ENCODE measurements around the gene KIAA1217. TPM values are rescaled to one million over a fixed set of nuclear protein-coding genes. Genes with fewer than 3 reads are reported as not detected.
A peak's percentile ranks its signal among the peaks of the same experiment; 100 is the strongest.

Gene KIAA1217
- total and polyA plus RNA-seq, 3 donors from 2014 or later, result 40.0 to 197 (median 134) TPM

DNA sequence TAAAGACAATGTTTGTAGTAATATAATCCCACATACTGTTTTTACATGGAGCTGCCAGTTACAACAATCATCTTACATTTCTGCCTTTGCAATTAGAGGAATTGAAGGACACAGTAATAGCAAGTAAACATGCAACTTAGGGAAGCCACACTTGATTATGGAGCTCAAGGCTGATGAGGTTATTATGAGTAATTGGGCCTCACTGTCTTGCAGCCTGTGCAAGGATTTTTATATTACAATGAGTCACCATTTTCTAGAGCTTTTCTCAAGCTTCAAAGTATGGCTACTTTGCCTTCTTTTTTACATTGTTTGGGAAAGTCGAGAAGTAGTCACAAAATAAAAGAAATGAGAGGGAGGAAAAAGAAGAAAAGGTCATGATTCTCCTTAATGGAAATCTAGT lies 226.4 kb downstream of the KIAA1217 start:
- no peak overlapping the region for H3K4me3 ChIP-seq
- no peaks in the 10 kb centered on the region for H3K36me3 ChIP-seq (ENCODE audit: low read depth, missing control alignments)
- no peak for DNase-seq
- TF ChIP-seq, protein P1, sequence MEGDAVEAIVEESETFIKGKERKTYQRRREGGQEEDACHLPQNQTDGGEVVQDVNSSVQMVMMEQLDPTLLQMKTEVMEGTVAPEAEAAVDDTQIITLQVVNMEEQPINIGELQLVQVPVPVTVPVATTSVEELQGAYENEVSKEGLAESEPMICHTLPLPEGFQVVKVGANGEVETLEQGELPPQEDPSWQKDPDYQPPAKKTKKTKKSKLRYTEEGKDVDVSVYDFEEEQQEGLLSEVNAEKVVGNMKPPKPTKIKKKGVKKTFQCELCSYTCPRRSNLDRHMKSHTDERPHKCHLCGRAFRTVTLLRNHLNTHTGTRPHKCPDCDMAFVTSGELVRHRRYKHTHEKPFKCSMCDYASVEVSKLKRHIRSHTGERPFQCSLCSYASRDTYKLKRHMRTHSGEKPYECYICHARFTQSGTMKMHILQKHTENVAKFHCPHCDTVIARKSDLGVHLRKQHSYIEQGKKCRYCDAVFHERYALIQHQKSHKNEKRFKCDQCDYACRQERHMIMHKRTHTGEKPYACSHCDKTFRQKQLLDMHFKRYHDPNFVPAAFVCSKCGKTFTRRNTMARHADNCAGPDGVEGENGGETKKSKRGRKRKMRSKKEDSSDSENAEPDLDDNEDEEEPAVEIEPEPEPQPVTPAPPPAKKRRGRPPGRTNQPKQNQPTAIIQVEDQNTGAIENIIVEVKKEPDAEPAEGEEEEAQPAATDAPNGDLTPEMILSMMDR (IDR thresholded peaks at IDR 0.05), result no peak
- TF ChIP-seq POLR2A (IDR thresholded peaks at IDR 0.05), result no peak
- WGBS, 2 donors, result 74 to 87% methylated on average over 1 of the region's 1 CpG
- peaks cover 9% of the 10 kb centered on the region for H3K4me1 ChIP-seq
- no peaks in the 10 kb centered on the region for H3K27me3 ChIP-seq
- intact Hi-C loops (cut with DNase I; ENCODE audit: low total_unique reads), result no loop called here
- no peak overlapping the region for H3K27ac ChIP-seq
- H3K9me3 ChIP-seq, result no peaks in the 10 kb centered on the region

DNA sequence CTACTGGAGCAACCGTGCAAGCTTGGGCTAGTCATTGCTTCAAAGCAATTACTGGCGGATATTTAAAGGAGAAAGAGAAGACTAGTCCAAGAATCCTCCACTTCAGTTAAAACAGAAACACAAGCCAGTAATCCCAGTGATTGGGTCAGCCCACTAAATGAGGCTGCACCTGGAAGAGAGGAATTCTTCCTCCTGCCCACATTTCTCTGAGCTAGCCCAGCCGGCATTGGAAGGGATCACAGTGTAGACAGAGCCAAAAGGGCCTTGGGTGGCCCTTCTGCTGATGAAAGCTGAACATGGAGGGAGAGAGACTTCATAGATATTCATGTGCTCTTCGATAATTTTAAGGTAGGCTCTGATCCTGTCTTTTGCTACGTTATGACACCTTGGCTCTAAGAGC lies 228.4 kb downstream of the KIAA1217 start:
- 89 to 97% methylated on average over 5 of the region's 5 CpGs for WGBS, 2 donors
- no peaks in the 10 kb centered on the region for H3K36me3 ChIP-seq (ENCODE audit: low read depth, missing control alignments)
- H3K4me1 ChIP-seq, result peaks cover 9% of the 10 kb centered on the region
- no peaks in the 10 kb centered on the region for H3K9me3 ChIP-seq
- no peak for DNase-seq
- no peak overlapping the region for H3K27ac ChIP-seq
- intact Hi-C loops (cut with DNase I; ENCODE audit: low total_unique reads), result no loop called here
- no peak overlapping the region for H3K4me3 ChIP-seq
- H3K27me3 ChIP-seq, result no peaks in the 10 kb centered on the region
- TF ChIP-seq, protein P1 (IDR thresholded peaks at IDR 0.05), result no peak
- no peak for TF ChIP-seq POLR2A (IDR thresholded peaks at IDR 0.05)

DNA sequence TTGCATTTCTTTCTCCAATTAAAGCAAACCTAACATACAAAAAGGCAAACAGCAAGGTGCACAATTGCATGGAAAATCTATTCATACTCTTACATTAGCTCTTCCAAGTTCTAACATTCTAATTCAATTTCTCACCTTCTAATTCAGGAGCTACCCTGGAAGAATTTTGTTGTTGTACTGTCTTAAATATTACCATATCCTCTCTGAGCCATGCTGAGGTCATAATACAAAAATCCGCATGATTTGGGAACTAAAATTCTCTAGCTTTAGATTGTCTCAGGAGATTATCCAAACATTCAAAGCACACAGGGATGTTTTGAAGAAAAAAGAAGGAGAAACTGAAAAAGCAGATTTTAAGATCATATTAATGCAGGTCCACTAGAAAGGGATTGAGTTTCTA lies 229.9 kb downstream of the KIAA1217 start:
- DNase-seq, result no peak
- TF ChIP-seq, protein P1 (IDR thresholded peaks at IDR 0.05), result no peak
- TF ChIP-seq POLR2A (IDR thresholded peaks at IDR 0.05), result no peak
- no peak overlapping the region for H3K4me3 ChIP-seq
- WGBS, 2 donors, result 57 to 79% methylated on average over 1 of the region's 1 CpG
- H3K27ac ChIP-seq, result peak overlapping the region; percentile 40 to 57
- peaks cover 9% of the 10 kb centered on the region for H3K4me1 ChIP-seq
- no peaks in the 10 kb centered on the region for H3K9me3 ChIP-seq
- intact Hi-C loops (cut with DNase I; ENCODE audit: low total_unique reads), result no loop called here
- H3K27me3 ChIP-seq, result no peaks in the 10 kb centered on the region
- no peaks in the 10 kb centered on the region for H3K36me3 ChIP-seq (ENCODE audit: low read depth, missing control alignments)

DNA sequence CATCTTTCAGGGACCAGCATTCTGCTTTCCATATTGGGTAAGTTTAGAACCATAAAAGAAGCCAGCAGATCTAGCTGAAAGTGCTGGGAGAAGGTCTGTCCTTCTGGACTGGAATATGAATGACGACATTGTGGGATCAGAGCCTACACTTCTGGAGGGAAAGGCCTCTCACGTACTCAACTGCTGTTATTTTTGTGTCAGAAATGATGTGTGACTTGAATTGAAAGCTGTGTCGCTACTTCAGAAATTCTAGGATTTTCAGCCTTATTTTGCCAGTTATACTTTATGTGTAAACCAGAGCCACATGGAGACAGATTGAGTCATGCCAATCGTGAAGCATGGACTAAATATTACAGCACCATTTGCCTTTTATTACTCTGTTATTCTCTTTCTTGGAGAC lies 231.0 kb downstream of the KIAA1217 start:
- no peak for DNase-seq
- Histone ChIP-seq H3K4me3 (no peak overlapping the region), H3K4me1 (peaks cover 9% of the 10 kb centered on the region), H3K9me3 (no peaks in the 10 kb centered on the region), H3K36me3 (ENCODE audit: low read depth, missing control alignments) (no peaks in the 10 kb centered on the region), H3K27ac (peak overlapping the region; percentile 20 to 57), H3K27me3 (no peaks in the 10 kb centered on the region)
- TF ChIP-seq POLR2A (IDR thresholded peaks at IDR 0.05), result no peak
- TF ChIP-seq, protein P1 (IDR thresholded peaks at IDR 0.05), result no peak
- 84 to 86% methylated on average over 4 of the region's 4 CpGs for WGBS, 2 donors
- intact Hi-C loops (cut with DNase I; ENCODE audit: low total_unique reads), result no loop called here
